MM.1S (cell line): ENCODE measurements around the gene PPM1M.

ENCODE experiments used
- DNase-seq: peaks from one replicate; pipeline ENCODE4 v3.0.0-alpha.2; 2015
- H2AFZ ChIP-seq: fragments of 300-600 bp; sonication (generic); 2 replicates; pipeline ENCODE4 v1.6.0; 2016; ENCODE audit warnings: antibody characterized with exemption, low read length
- H3F3A ChIP-seq: fragments of 300-600 bp; sonication (generic); 2 replicates; pipeline ENCODE4 v1.6.1; 2016; ENCODE audit warnings: mild to moderate bottlenecking, antibody characterized with exemption, low read length, moderate library complexity, mixed read lengths; ENCODE audit not compliant: insufficient read depth
- H3K27ac ChIP-seq: fragments of 300-600 bp; sonication (generic); 2 replicates; pipeline ENCODE4 v1.5.1; 2016; ENCODE audit warnings: mild to moderate bottlenecking, low read length
- H3K27me3 ChIP-seq: fragments of 300-600 bp; sonication (generic); replicated peaks from 2 replicates; pipeline ENCODE4 v1.6.0; 2016; ENCODE audit warnings: low read length; ENCODE audit not compliant: insufficient read depth
- H3K36me3 ChIP-seq: fragments of 300-600 bp; sonication (generic); replicated peaks from 2 replicates; pipeline ENCODE4 v1.6.1; 2016; ENCODE audit warnings: mild to moderate bottlenecking, low read length, mixed read lengths; ENCODE audit not compliant: insufficient read depth
- H3K4me1 ChIP-seq: fragments of 300-600 bp; sonication (generic); 2 replicates; pipeline ENCODE4 v1.6.1; 2016; ENCODE audit warnings: low read length, mixed read lengths
- H3K4me2 ChIP-seq: fragments of 300-600 bp; sonication (generic); 2 replicates; pipeline ENCODE4 v1.6.0; 2016; ENCODE audit warnings: low read depth, low read length
- H3K4me3 ChIP-seq: fragments of 300-600 bp; sonication (generic); 2 replicates; pipeline ENCODE4 v1.5.1; 2016; ENCODE audit warnings: low read length, mixed read lengths
- H3K79me2 ChIP-seq: fragments of 300-600 bp; sonication (generic); 2 replicates; pipeline ENCODE4 v1.6.1; 2016; ENCODE audit warnings: mixed run types, low read length, mixed read lengths
- H3K9ac ChIP-seq: fragments of 300-600 bp; sonication (generic); 2 replicates; pipeline ENCODE4 v1.6.1; 2016; ENCODE audit warnings: low read length, mixed read lengths
- H3K9me2 ChIP-seq: fragments of 300-600 bp; sonication (generic); replicated peaks from 2 replicates; pipeline ENCODE4 v1.6.1; 2016; ENCODE audit warnings: mild to moderate bottlenecking, low read length, mixed read lengths; ENCODE audit not compliant: insufficient read depth
- H3K9me3 ChIP-seq: fragments of 300-600 bp; sonication (generic); replicated peaks from 2 replicates; pipeline ENCODE4 v1.6.1; 2016; ENCODE audit warnings: mild to moderate bottlenecking, low read length, mixed read lengths; ENCODE audit not compliant: insufficient read depth
- H4K20me1 ChIP-seq: fragments of 300-600 bp; sonication (generic); 2 replicates; pipeline ENCODE4 v1.6.1; 2016; ENCODE audit warnings: mild to moderate bottlenecking, low read length, moderate library complexity, mixed read lengths; ENCODE audit not compliant: insufficient read depth
- EZH2 ChIP-seq: fragments of 300-600 bp; sonication (generic); optimal IDR thresholded peaks from 2 replicates; pipeline ENCODE3; 2017; ENCODE audit warnings: low read depth, mild to moderate bottlenecking, antibody characterized with exemption, low read length, mixed read lengths
- EZH2phosphoT487 ChIP-seq: fragments of 300-600 bp; sonication (generic); IDR thresholded peaks from 2 replicates; pipeline ENCODE4 v1.6.1; 2018; ENCODE audit warnings: antibody characterized with exemption, low read length
- TF ChIP-seq, protein P1 (sequence below): fragments of 300-600 bp; sonication (generic); IDR thresholded peaks from 2 replicates; pipeline ENCODE4 v1.5.1; 2016; ENCODE audit warnings: antibody characterized with exemption, low read length, mixed read lengths

The PPM1M gene

DNA sequence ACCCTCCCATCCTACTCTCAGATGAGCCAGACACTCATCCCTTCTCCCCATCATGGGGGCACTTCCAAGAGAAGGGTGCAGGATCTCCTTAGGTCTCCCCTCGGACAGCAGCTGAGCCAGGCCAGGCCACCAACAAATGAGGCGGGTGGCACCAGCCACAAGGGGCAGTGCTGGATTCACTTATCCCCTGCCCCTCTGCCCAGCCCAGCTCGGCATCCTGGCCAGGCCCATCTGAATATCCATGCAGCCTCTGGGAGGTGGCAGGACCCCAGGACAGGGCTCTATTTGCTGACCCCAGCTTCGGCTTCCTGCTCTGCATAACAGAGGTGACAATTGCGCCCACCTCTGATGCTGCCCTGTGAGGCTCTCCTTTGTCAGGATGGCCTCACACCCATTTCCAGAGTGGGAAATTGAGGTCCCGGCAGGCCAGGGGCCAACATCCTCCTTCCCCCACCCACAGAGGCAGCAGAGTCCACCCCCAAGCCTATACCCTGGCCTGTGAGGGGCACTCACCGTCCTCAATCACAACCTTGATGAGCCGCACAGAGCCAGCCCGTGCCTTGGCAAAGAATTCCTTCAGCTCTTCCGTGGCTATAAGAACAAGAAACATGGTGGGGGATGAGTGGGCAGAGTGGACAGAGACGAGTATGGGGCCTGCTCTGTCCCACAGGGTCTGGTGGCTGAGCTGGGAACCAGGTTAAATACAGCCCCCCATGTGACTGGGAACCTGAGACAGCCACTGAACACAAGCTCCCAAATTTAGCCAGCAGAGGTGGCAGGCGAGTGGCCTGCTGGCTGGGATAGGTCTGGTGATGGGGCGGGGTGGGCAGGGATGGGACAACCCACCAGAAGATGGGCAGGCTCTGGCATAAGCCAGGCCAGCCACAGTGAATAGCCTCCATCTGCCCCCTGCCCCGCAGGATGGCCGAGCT, 10.8 kb upstream of the PPM1M start:
- TF ChIP-seq, protein P1, sequence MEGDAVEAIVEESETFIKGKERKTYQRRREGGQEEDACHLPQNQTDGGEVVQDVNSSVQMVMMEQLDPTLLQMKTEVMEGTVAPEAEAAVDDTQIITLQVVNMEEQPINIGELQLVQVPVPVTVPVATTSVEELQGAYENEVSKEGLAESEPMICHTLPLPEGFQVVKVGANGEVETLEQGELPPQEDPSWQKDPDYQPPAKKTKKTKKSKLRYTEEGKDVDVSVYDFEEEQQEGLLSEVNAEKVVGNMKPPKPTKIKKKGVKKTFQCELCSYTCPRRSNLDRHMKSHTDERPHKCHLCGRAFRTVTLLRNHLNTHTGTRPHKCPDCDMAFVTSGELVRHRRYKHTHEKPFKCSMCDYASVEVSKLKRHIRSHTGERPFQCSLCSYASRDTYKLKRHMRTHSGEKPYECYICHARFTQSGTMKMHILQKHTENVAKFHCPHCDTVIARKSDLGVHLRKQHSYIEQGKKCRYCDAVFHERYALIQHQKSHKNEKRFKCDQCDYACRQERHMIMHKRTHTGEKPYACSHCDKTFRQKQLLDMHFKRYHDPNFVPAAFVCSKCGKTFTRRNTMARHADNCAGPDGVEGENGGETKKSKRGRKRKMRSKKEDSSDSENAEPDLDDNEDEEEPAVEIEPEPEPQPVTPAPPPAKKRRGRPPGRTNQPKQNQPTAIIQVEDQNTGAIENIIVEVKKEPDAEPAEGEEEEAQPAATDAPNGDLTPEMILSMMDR = no peak
- no peak for TF ChIP-seq EZH2phosphoT487
- TF ChIP-seq EZH2 = no peak
- DNase-seq = no peak
- Histone ChIP-seq H3K27ac (no peak overlapping the region), H2AFZ (no peak overlapping the region), H3K9me3 (no peaks in the 10 kb centered on the region), H3K4me2 (no peak overlapping the region), H3F3A (peaks cover under 1% of the 10 kb centered on the region; the same call in 1 of the 2 replicates), H3K9ac (no peak overlapping the region), H3K4me3 (no peak overlapping the region), H3K9me2 (no peaks in the 10 kb centered on the region), H3K27me3 (no peaks in the 10 kb centered on the region), H3K36me3 (no peaks in the 10 kb centered on the region), H3K79me2 (peaks cover 35% of the 10 kb centered on the region), H3K4me1 (peaks cover 20% of the 10 kb centered on the region), H4K20me1 (no peaks in the 10 kb centered on the region)

DNA sequence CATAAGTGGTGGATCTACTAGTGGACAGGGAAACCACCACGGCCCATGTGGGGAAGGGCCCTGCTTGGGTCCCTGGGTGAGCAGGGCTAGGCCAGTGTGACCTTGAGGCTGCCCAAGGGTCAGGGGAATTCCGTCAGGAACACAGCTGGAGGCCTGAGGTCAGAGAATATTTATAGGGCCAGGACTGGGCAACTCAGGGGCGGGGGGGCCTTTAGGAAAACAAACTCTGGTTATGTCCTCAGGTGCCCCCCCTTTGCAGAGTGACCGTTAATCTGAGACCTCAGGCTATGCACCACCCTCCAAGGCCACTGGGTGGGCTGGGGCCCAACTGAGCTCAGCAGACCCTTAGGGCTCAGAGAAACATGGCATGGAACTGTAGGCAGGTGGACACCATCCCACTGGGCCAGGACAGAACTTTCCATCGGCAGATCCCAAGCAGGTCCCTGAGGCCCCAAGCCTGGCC, 9.1 kb upstream of the PPM1M start:
- H3K9me3 ChIP-seq = no peaks in the 10 kb centered on the region
- H3K4me2 ChIP-seq = no peak overlapping the region
- peaks cover 8% of the 10 kb centered on the region for H3F3A ChIP-seq
- no peaks in the 10 kb centered on the region for H4K20me1 ChIP-seq
- H3K27me3 ChIP-seq = no peaks in the 10 kb centered on the region
- H3K27ac ChIP-seq = no peak overlapping the region
- DNase-seq = no peak
- no peak overlapping the region for H3K9ac ChIP-seq
- TF ChIP-seq EZH2 (no peak), EZH2phosphoT487 (no peak)
- TF ChIP-seq, protein P1 = no peak
- peaks cover 33% of the 10 kb centered on the region for H3K4me1 ChIP-seq
- H3K4me3 ChIP-seq = no peak overlapping the region
- H3K9me2 ChIP-seq = no peaks in the 10 kb centered on the region
- no peaks in the 10 kb centered on the region for H3K36me3 ChIP-seq
- no peak overlapping the region for H2AFZ ChIP-seq
- peaks cover 39% of the 10 kb centered on the region for H3K79me2 ChIP-seq

DNA sequence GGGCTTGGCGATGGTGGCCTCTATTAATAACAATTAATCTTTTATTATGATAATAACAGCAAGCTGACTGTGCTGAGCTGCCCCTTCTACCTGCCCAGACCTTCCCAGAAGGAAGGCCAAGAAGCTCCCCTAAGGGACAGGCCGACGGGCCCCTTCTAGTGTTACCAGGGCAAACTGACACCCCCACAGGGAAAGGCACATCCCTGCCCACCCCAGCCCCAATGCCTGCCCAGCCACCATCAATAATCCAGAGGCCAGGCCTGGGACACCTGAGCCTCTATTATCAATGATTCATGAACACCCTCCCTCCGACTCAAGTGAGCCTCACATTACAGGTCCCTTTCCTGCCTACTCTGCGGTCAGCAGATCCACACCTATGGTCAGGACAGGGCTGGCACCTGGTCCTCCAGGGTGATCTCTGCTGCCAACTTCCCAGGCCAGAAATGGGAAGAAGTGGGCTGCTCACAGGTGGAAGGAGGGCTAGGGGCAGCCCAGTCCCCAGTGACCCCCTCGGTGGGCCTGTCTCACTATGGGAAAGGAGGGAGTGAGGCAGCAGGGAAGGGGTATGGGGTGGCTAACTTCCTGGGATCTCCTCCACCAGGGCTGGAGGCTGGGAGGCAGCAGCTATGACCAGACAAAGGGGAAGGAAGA, 8.4 kb upstream of the PPM1M start:
- H3K9ac ChIP-seq = no peak overlapping the region; the same call in 1 of the 2 replicates

More for the DNA sequence above, 8.4 kb upstream of the PPM1M start:
- H3K4me1 ChIP-seq = peaks cover 33% of the 10 kb centered on the region
- H3F3A ChIP-seq = peaks cover 12% of the 10 kb centered on the region
- no peaks in the 10 kb centered on the region for H3K9me2 ChIP-seq
- H4K20me1 ChIP-seq = no peaks in the 10 kb centered on the region
- H2AFZ ChIP-seq = no peak overlapping the region
- no peak for DNase-seq
- no peak overlapping the region for H3K4me2 ChIP-seq
- no peak overlapping the region for H3K27ac ChIP-seq
- no peaks in the 10 kb centered on the region for H3K36me3 ChIP-seq
- H3K4me3 ChIP-seq = no peak overlapping the region
- no peaks in the 10 kb centered on the region for H3K27me3 ChIP-seq
- peaks cover 39% of the 10 kb centered on the region for H3K79me2 ChIP-seq
- H3K9me3 ChIP-seq = no peaks in the 10 kb centered on the region
- TF ChIP-seq EZH2phosphoT487 (no peak), EZH2 (no peak)
- TF ChIP-seq, protein P1 = no peak
